HUDEP-2 (cell line): Measurements from ENCODE around the gene TCAIM.
"Not testable (repeated sequence)": the region's sequence is repeated elsewhere in the genome, so short reads cannot be mapped to it uniquely, and the experiment has no call there.

Experiments used
- DNase-seq, 76 experiments: peaks; one replicate each; lab custom pipeline; 2025; ENCODE audit not compliant: unreplicated experiment in 76 of 76; lab: John Stamatoyannopoulos, UW

Gene TCAIM

DNA sequence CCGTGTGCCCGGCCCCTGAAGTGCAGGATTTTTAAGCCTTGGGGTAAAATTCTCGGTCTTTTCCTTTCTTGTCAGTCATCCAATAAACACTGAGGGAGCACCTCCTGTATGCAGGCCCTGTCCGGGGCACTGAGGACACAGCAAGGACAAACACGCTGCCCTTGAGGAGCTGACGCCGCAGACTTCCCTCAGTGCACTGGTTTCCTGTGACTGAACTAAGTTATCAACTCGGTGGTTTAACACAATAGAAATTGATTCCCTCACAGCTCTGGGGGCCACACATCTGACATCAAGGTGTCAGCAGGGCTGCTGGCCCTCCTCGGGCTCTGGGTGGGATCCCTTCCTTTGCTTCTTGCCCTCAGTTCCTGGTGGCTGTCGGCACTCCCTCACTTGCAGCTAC, 73.8 kb downstream of the TCAIM start:
- DNase-seq, result no peak

DNA sequence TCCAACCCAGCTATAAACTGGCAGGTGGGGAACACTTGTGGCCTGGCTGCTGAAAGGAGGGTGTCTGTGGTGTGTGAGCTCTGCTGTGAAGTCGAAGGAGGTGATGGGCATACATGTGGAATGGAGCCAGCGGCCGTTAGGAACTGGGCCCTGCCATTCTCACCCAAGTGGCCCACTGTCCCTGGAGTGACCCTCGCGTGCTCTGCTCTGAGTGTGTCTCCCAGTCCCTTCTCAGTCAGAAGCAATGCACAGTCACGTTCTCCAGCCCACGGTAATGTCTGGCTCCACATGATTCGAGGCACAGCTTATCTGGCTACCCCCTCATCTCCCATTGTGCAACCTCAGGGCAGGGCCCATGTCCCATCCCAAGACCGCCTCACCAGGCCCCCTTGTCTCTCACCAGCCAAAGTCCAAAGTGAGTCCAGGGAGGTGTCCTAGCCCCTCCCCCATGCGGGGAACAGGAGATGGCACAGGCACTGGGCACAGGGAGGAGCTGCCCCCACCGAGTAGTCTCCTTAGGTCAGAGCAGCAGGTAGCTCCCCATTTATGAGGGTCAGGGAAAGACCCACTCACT, 76.0 kb downstream of the TCAIM start:
- no peak for DNase-seq

DNA sequence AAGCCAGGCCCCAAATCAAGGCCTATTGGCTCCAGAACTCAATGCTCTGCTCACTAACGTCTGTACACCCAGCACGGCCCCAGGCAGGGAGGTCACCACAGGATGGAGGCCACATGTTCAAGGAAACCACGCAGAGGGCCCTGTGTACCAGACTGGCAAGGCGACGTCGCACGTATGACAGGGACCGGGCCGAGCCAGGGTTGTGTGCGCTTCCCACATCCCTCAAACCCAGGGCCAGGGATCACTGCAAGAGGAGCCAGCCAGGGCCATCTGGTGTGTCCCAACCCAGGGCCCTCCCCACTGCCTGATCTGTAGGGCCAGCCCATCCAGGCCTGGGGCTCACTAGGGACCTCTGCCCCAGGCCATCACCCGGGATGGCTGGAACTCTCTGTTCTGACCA, 76.9 kb downstream of the TCAIM start:
- DNase-seq, result no peak

DNA sequence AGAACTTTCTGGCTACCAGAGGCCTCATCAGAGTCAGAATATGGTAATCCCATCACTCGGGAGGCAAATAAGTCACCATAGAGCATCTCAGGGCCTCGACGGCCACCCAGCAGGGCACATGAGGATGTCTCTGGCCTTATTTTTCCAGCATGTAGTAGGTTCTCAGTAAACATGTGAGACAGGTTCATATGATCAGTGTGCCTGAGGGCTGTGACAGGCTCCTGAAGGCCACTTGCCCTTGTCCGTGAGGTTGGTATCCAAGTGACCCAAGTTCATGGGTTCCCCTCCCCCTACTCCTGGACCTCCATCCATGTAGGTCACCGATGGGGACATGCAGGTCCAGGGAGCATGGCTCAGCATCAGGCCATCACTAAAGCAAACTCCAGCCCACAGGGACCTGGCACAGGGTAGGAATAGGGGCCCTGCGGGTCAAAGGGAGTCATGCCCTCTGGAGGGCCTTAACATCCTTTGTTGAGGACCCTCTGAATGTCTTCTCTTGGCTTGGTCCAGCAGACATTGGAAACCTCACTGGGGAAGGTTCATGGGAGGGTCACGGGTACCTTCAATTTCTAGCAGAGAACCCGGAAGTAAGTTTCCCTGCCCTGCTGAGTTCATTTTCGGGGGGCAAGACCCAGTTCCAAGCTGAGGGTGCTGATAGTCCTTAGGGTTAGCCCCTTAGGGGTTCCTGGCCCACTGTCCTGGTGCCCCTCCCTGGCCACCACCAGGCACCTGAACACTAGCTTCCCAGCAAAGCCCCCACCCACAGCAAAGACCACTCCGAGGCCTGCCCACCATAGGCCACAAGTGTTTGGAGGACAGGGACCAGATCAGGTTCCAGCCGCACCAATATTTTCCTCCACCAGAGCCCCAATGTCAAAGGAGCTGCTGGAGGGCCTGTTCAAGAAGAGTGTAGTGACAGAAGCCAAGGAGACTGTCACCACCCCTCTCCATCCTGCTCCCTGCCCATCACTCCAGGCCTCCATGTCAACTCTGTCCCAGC, 77.8 kb downstream of the TCAIM start:
- DNase-seq, result no peak

DNA sequence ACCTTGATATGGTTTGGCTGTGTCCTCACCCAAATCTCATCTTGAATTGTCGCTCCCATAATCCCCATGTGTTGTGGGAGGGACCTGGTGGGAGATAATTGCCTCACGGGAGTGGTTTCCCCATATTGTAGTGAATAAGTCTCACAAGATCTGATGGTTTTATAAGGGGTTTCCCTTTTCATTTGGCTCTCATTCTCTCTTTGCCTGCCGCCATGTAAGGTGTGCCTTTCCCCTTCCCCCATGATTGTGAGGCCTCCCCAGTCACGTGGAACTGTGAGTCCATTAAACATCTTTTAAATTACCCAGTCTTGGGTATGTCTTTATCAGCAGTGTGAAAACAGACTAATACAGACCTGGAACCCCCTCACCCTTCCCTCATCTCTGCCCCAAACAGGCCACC, 79.6 kb downstream of the TCAIM start:
- not testable (repeated sequence) for DNase-seq

DNA sequence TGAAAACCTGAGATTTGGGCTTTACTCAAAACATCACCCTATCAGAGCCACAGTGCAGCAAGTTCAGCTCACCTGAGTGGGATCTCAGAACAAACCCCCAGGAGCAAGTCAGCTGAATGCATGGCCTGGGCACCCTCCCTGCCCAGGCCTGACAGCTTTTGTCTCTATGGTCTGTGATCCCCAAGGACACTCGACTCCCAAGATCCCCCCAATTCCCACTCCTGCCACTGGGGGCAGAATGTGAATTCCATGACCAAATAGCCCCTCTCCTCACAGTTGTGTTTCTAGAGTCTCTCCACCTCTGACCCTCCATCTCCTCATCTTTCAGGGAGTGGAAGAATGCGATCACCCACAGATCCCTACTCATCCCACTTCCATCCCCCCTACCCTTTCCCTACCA, 80.0 kb downstream of the TCAIM start:
- DNase-seq, result no peak

DNA sequence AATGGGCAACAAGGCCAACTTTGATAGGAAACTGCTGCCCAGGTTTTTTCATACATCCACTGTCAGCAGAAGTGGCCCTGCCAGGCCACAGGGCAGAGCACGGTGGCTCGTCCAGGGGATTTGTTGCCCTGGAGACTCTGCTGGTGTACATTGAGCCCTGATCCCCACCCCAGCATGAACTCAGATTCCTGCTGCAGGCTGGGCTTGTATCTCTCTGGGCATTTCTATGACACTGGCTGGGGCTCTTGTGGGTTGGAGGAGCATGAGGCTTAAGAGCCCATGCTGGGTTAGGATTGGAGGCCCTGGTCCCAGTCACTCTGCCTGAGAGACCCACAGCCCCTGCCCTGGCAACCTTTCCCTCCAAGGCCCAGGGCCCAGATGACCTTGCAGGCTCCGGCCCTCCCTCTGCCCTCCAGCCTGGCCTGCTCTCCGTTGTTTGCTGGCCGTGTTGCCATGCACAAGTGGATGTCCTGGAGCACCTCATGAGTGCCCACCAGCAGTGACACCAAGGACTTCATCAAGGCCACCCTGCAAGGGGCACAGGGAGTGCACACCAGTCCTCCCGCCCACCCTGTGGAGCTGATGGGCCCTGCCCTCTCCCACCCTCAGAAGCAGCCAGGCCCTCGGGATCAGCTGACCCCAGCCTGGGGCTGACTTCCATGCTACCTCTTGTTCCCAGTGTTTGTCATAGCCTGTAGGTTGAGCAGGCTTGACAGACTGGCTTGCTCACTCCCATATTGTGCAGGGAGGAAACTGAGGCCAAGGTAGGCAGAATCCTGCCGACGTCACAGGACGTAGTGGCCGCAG, 80.8 kb downstream of the TCAIM start:
- no peak for DNase-seq

DNA sequence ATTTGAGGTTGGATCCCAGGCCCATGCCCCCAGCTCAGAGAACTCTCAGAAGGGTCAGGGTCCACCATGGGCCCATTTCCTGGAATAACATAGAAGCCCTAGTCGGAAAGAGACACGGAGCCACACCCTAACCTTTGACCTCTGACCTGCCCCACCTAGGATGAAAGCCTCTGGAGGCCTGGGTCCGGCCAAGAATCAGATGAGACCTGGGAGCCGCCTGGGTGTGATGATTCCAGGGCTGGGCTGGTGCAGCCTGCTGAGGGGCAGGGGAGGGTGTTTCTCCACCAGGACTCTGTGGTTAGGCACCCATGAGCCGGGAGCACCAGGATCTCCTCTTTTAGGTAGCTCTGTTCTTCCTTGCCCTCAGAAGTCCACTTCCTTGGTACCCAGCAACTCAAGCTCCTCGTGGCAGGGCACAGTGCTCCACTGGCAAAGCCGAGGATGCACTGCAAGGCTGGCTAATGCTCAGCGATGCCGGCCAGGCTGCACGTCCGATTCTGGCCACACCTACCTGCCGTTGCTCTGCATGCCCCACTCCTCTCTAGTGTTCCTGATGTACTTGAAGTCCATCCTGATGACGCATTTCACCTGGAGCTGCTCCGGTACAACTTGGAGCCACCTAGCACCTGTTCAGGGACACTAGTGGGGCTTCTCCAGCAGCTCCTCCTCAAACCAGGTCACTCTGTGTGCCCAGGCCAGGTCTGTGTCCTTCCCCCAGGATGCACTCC, 81.5 kb downstream of the TCAIM start:
- no peak for DNase-seq

DNA sequence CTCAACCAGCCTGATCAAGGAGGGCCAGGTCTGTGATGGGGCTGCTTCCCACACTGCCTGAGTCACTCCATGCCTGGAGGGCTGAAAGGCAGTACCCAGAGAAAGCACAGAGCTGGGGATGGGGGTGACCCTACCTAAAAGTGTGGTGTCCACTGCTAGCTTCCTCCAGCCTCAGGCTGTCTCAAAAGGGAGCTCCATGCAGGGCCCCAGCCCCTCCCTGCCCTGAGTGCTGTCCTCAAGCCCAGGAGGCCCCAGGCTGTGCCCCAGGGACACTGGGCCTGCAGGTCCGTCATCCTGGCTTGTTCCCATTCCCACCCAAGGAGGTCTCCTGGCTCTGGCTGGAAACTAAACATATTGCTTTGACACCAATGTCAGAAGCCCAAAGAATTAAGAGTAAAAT, 82.1 kb downstream of the TCAIM start:
- DNase-seq, result no peak

DNA sequence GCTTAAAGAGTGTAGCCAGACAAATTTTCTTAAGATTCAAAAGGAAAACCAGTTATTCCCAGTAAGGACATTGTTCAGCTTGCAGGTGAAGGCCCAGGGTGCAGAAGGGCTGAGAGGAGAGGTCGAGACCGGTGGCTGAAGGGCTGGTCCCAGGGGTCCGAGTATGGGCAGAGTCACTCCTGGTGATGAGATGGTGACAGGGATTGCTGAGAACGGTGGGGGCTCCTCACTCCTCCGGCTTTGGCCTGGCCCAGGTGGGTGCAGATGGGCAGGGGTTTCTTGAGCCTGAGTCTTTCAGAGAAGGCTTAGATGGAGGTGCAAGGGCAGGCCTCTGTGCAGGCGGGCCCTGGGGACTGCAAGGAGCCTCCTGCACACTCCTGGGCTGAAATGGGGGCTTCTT, 82.7 kb downstream of the TCAIM start:
- no peak for DNase-seq

DNA sequence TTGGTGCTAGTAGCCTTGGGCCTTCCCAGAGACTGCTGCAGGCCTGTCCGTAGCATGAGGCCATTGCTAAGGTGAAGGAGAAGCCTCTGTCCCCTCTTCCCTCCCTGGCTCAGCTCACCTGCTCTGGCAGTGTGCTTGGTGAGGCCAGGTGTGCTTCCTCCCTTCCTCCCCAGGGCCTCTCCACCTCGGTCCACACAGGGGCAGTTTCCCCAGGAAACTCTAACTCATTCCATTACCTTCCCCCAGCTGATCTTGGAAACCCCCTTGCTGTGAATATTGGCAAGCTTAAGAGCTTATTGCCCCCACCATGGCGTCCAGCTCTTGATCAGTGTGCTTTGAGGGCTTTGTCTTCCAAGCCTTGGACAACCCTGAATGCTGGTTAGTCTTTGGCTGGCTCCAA, 86.2 kb downstream of the TCAIM start:
- DNase-seq, result no peak

DNA sequence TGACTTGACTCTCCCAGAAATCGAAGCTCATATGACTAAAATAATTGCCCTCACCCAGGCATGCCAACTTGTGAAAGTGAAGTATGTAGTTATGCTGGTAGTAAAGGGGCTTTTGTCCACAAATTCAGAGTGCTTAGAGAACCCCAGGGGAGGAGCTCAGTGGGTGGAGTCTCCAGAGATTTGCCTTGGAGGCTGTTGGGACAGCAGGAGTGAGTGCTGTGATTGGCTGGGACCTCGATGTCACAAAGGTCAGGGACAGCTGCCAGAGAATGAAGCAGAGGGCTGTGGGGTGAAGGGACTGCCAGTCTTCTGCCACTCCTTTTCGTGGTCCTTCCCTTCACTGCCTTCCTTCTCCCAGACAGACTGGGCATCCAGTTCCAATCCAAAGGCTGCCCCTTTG, 89.1 kb downstream of the TCAIM start:
- peak in 1 of 76 experiments; percentile 4 for DNase-seq

DNA sequence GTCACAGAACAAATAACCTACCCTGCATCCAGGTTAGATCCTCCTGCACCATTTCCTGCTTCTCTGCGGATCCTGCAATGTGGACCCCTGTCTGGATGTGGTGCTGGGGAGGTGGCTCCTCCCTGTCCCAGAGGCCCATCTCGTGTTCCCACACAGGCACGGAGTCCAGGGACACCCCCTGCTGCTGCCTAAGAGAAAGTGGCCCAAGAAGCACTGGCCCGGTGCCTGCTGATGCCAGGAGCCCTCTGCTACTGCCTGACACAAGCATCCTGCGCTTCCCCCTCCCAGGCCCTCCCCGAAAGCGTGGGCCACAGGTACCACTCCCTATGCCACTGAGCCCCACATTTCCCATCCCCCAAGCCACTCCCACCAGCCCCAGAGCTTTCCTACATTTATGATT, 90.3 kb downstream of the TCAIM start:
- DNase-seq, result no peak

DNA sequence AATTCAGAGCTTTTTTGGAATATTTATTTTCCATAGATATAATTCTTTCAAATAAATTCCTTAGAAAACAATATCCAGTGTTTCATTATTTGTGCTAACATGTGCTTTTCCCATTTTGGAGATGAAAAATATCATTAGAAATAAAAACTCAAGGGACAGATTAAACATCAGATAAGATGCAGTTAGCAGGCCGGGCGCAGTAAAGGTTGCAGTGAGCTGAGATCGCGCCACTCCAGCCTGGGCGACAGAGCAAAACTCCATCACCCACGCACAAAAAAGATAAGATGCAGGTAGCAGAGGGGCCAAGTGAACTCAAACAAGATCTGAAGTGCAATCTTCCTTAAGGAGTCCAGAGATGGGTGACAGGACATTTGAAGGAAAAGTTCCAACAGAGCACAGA, 90.9 kb downstream of the TCAIM start:
- no peak for DNase-seq

DNA sequence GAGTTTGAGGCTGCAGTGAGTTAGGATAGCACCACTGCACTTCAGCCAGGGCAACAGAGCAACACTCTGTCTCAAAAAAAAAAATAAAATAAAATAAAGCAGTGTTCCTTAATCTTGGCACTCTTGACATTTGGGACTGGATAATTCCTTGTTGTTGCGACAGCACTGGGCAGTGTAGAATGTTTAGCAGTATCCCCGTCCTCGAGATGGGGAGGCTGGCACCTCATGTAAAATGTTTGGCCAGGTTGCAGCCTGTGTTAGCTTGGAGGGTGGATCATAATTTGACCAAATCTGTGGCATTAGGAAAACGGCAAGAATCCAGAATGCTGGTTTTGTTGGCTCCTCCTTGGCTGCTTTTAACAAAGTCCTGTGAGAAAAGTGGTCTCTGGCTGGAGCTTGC, 91.9 kb downstream of the TCAIM start:
- DNase-seq, result no peak

DNA sequence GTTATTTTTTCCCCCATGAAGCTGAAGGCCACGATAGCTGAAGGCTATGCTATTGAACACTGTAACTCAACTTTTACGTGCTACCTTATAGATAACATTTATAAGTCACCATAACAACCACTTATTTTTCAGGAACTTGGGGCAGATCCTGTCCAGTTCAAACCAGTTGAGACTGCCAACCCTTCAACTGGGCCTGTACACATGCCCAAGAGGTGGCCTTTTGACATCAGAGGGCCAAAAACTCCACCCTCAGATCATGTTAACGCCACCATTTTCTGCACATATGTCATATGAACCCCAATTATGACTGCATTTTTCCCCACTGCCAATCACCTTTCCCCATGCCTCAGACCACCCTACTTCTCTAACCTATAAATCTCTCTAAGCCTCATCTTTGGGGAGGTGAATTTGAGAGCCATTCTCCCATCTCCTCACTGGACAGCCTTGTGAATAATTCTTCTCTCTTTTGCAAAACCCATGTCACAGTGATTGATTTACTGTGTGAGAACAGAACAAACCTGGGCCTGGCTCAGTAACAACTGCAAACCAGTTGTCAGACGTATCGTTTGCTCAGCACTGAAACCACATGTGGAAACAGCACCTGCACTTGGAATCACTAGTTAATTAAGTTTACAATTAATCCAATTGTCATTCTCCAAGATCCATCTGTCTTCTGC, 96.4 kb downstream of the TCAIM start:
- no peak for DNase-seq

DNA sequence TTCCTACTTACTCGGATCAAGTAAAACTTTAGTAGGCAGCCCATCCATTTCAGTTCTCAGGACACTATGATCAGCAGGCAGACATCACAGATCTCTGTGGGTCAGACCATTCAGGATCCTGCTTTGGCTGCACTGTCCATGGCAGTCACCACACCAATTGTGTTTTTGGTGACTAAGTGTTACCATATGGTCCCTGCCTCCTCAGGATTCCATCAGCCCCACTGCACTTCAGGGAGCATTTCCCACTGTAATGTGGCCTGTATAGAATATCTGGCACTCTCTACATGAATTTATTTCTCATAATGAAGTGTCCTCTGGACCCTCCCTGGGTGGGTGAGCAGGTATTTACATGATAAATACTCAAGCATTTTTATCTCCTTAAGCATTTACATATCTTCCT, 97.6 kb downstream of the TCAIM start:
- DNase-seq, result no peak

DNA sequence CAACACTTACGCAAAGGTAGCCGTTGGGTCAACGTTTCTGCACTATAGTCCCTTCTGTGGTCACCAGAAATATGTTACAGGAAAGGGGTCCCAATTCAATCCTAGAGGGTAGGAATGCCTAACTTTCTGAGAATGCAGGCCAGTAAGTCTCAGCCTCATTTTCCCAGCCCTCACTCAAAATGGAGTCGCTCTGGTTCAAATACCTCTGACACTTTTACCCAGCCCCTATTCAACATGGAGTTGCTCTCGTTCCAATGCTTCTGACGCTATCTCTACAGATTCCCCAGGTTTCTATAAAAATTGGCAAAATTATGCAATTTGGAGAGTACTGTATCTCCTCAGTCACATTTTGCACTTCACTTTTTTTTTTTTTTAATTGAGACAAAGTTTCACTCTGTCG, 99.2 kb downstream of the TCAIM start:
- no peak for DNase-seq

DNA sequence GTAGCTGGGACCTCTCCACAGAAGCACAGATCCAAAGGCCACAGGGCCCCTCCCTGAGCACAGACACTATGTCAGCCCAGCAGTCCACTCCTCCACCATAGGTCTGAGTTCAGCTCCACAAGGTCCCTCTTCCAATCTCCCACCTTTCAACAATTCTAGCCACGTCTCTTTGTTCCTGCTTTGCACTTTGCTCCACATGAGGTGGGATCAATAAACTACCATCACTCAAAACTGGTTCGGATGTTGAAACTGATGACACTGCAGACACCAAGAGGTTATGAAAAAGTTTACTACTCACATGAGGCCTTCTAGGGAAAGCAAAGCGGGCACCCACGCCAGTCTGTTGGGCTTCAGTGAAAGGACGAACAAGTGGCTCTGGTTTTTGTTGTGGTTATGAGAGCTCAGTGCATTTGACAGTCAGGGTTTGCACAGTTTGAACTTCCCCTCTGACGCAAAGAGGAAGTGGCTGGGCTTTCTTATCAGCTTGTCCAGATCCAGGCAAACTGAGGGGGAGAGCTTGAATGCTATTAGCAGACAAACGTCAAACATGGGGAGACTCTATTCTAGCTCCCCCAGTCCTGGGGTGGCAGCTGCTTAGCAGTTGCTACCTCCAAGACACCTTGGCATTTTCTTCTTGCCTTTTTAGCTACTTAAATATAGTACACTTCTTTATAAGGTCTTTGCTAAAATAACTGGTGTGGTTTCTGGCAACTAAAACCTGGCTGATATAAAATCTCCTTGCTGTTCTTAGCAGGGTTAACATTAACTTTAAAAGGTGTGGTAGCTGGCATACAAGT, 101.1 kb downstream of the TCAIM start:
- DNase-seq, result peak in 74 of 76 experiments; percentile 27 to 96 (median 83)
